Liver (tissue), 9 donors: ENCODE results near the gene R3HDM1. TPM values are rescaled to one million over a fixed set of nuclear protein-coding genes. Genes with fewer than 3 reads are reported as not detected.
"Not testable (repeated sequence)": the region's sequence is repeated elsewhere in the genome, so short reads cannot be mapped to it uniquely, and the experiment has no call there.

ENCODE experiments used
- DNase-seq: peaks from one replicate; pipeline ENCODE4 v3.0.0-alpha.2; 2017; ENCODE audit warnings: low spot score
- H3K27ac ChIP-seq, 2 donors: one replicate each; pipeline ENCODE4 v1.7.0; 2013; ENCODE audit warnings: inconsistent platforms in 2 of 2, low read length in 2 of 2, control low read depth in 1 of 2, low read depth in 1 of 2, mild to moderate bottlenecking in 1 of 2
- H3K27me3 ChIP-seq, 4 donors: one replicate each; pipeline versions ENCODE4 v1.6.1 to v1.7.0; 2013; ENCODE audit warnings: low read length in 3 of 4, inconsistent platforms in 1 of 4, mild to moderate bottlenecking in 1 of 4, moderate library complexity in 1 of 4; ENCODE audit not compliant: control insufficient read depth in 4 of 4, insufficient read depth in 4 of 4
- H3K36me3 ChIP-seq, 4 donors: one replicate each; pipeline versions ENCODE4 v1.6.1 to v1.7.0; 2013; ENCODE audit warnings: low read length in 3 of 4, mild to moderate bottlenecking in 3 of 4, low read depth in 1 of 4, moderate library complexity in 1 of 4; ENCODE audit not compliant: control insufficient read depth in 4 of 4, insufficient read depth in 3 of 4
- H3K4me1 ChIP-seq, 4 donors: one replicate each; pipeline versions ENCODE4 v1.6.1 to v1.7.0; 2013; ENCODE audit warnings: low read length in 3 of 4, mild to moderate bottlenecking in 3 of 4, moderate library complexity in 1 of 4; ENCODE audit not compliant: control insufficient read depth in 4 of 4, insufficient read depth in 4 of 4
- H3K4me3 ChIP-seq, 3 donors: one replicate each; pipeline versions ENCODE4 v1.6.1 to v1.7.0; 2013; ENCODE audit warnings: low read length in 3 of 3, control low read depth in 1 of 3, low read depth in 1 of 3, mild to moderate bottlenecking in 1 of 3
- H3K9ac ChIP-seq, 2 donors: one replicate each; pipeline ENCODE4 v1.7.0; 2013; ENCODE audit warnings: low read length in 2 of 2, mild to moderate bottlenecking in 2 of 2, moderate library complexity in 2 of 2, control low read depth in 1 of 2, low read depth in 1 of 2
- H3K9me3 ChIP-seq, 4 donors: one replicate each; pipeline versions ENCODE4 v1.6.1 to v1.7.0; 2013; ENCODE audit warnings: low read length in 3 of 4; ENCODE audit not compliant: control insufficient read depth in 4 of 4
- ATF3 ChIP-seq: IDR thresholded peaks from 2 replicates; pipeline ENCODE4 v1.6.1; 2016; ENCODE audit warnings: antibody characterized with exemption
- EGR1 ChIP-seq, 2 donors: IDR thresholded peaks; 2 replicates each; pipeline ENCODE4 v1.6.1; 2016 to 2018; ENCODE audit warnings: antibody characterized with exemption in 2 of 2, low read depth in 2 of 2
- FOXA1 ChIP-seq: IDR thresholded peaks from 2 replicates; pipeline ENCODE4 v1.6.1; 2016; ENCODE audit warnings: antibody characterized with exemption
- FOXA2 ChIP-seq: IDR thresholded peaks from 2 replicates; pipeline ENCODE4 v1.6.1; 2016; ENCODE audit warnings: antibody characterized with exemption
- GABPA ChIP-seq, 2 donors: IDR thresholded peaks in 1 of 2; conservative IDR thresholded peaks in 1 of 2; 2 replicates each; pipeline ENCODE4 v1.6.1; 2016; ENCODE audit warnings: antibody characterized with exemption in 2 of 2, mild to moderate bottlenecking in 1 of 2, moderate library complexity in 1 of 2
- HNF4A ChIP-seq, 2 donors: conservative IDR thresholded peaks; 2 replicates each; pipeline ENCODE4 v1.6.1; 2016; ENCODE audit warnings: antibody characterized with exemption in 2 of 2, mild to moderate bottlenecking in 2 of 2
- JUND ChIP-seq, 2 donors: IDR thresholded peaks; 2 replicates each; pipeline ENCODE4 v1.6.1; 2016; ENCODE audit warnings: antibody characterized with exemption in 2 of 2
- RAD21 ChIP-seq, 2 donors: IDR thresholded peaks; 2 replicates each; pipeline ENCODE4 v1.6.1; 2016; ENCODE audit warnings: antibody characterized with exemption in 2 of 2, mild to moderate bottlenecking in 2 of 2
- RXRA ChIP-seq, 2 donors: IDR thresholded peaks; 2 replicates each; pipeline ENCODE4 v1.6.1; 2017 to 2018; ENCODE audit warnings: antibody characterized with exemption in 2 of 2, mild to moderate bottlenecking in 1 of 2
- SP1 ChIP-seq: IDR thresholded peaks from 2 replicates; pipeline ENCODE4 v1.6.1; 2018; ENCODE audit warnings: antibody characterized with exemption, mild to moderate bottlenecking
- TAF1 ChIP-seq: conservative IDR thresholded peaks from 2 replicates; pipeline ENCODE4 v1.6.1; 2016; ENCODE audit warnings: antibody characterized with exemption, mild to moderate bottlenecking
- YY1 ChIP-seq: IDR thresholded peaks from 2 replicates; pipeline ENCODE4 v1.6.1; 2016; ENCODE audit warnings: antibody characterized with exemption, mild to moderate bottlenecking
- ZBTB33 ChIP-seq: IDR thresholded peaks from 2 replicates; pipeline ENCODE4 v1.6.1; 2016; ENCODE audit warnings: antibody characterized with exemption
- WGBS: extraction: QIAGEN DNeasy Blood & Tissue Kit; methylation state at CpG from one replicate; pipeline ENCODE4 v1.1.7; 2013; 5-methylcytosine and 5-hydroxymethylcytosine counted together
- polyA plus RNA-seq, 2 donors: library from polyadenylated mRNA; stranded (reverse) in 1 of 2; unstranded in 1 of 2; fragments of 200-250 nt in 1 of 2; fragments of >200 nt in 1 of 2; fragmentation: Nextera tagmentation in 1 of 2; extraction: Ambion mirVana in 1 of 2; gene quantifications; one replicate each; pipeline versions ENCODE4 v1.2.1 to v1.2.3, GENCODE V29; 2013 to 2015
- total RNA-seq, 2 donors: library from RNA; depleted of rRNA; stranded (reverse); fragments of >200 nt; gene quantifications; one replicate each; pipeline ENCODE4 v1.2.3, GENCODE V29; 2014
- TF ChIP-seq, protein P1 (sequence below): IDR thresholded peaks from 2 replicates; pipeline ENCODE4 v1.6.1; 2016; ENCODE audit warnings: antibody characterized with exemption, mild to moderate bottlenecking
- TF ChIP-seq, protein P2 (sequence below): IDR thresholded peaks from 2 replicates; pipeline ENCODE4 v1.6.1; 2016; ENCODE audit warnings: antibody characterized with exemption
- TF ChIP-seq, protein P3 (sequence below): fragments of 150-350 bp; IDR thresholded peaks from 2 replicates; pipeline ENCODE4 v1.5.1; 2017; ENCODE audit warnings: improper control_type of control experiment, low read depth, low read length; ENCODE audit not compliant: missing input control
- donor health status: healthy.
- donor health status: healthy.
- donor health status: healthy.
- donor health status: healthy.
- donor health status: healthy.

The R3HDM1 gene
- total and polyA plus RNA-seq, 4 donors: 6.0 to 10.0 (median 8.8) TPM

- TF ChIP-seq ZBTB33 (no peak), RAD21 (IDR thresholded peaks at IDR 0.05) (no peak), HNF4A (conservative IDR thresholded peaks at IDR 0.05) (no peak)
Observed at GRCh38 chr2:135494917-135495316, 36.4 kb upstream of the R3HDM1 start (continued).

GRCh38 chr2:135498588-135498987, 32.7 kb upstream of the R3HDM1 start:
- not testable (repeated sequence) for H3K4me3 ChIP-seq, H3K36me3 ChIP-seq, DNase-seq, H3K4me1 ChIP-seq, H3K27me3 ChIP-seq, H3K9me3 ChIP-seq, H3K27ac ChIP-seq, H3K9ac ChIP-seq
- 99% methylated on average over 7 of the region's 7 CpGs for WGBS

DNA sequence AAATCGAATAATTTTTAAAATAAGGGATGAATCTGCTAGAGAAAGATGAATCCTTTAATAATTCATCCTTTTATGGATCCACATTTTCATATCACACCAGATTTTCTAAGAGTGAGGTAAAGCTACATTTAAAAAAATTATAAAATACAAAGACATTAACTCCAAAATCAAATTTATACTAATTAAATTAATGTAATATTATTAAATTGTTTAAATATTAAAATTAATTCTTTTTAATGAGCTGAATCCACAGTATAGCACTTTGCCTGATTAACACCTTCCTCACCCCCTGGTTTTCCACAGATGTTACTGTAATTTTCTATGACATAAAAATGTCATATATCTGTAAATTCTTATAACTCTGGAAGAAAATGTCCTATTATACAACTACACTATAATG, 26.5 kb upstream of the R3HDM1 start:
- TF ChIP-seq ATF3 (no peak), RXRA (IDR thresholded peaks at IDR 0.05) (no peak), ZBTB33 (no peak), FOXA2 (no peak), GABPA (IDR thresholded peaks at IDR 0.05 in 1 of 2, conservative IDR thresholded peaks at IDR 0.05 in 1 of 2) (no peak), YY1 (no peak), SP1 (no peak), EGR1 (IDR thresholded peaks at IDR 0.05; ENCODE audit: low read depth in 2 of 2) (no peak), FOXA1 (no peak), TAF1 (no peak), HNF4A (conservative IDR thresholded peaks at IDR 0.05) (no peak), JUND (IDR thresholded peaks at IDR 0.05) (no peak)
- TF ChIP-seq, protein P1, sequence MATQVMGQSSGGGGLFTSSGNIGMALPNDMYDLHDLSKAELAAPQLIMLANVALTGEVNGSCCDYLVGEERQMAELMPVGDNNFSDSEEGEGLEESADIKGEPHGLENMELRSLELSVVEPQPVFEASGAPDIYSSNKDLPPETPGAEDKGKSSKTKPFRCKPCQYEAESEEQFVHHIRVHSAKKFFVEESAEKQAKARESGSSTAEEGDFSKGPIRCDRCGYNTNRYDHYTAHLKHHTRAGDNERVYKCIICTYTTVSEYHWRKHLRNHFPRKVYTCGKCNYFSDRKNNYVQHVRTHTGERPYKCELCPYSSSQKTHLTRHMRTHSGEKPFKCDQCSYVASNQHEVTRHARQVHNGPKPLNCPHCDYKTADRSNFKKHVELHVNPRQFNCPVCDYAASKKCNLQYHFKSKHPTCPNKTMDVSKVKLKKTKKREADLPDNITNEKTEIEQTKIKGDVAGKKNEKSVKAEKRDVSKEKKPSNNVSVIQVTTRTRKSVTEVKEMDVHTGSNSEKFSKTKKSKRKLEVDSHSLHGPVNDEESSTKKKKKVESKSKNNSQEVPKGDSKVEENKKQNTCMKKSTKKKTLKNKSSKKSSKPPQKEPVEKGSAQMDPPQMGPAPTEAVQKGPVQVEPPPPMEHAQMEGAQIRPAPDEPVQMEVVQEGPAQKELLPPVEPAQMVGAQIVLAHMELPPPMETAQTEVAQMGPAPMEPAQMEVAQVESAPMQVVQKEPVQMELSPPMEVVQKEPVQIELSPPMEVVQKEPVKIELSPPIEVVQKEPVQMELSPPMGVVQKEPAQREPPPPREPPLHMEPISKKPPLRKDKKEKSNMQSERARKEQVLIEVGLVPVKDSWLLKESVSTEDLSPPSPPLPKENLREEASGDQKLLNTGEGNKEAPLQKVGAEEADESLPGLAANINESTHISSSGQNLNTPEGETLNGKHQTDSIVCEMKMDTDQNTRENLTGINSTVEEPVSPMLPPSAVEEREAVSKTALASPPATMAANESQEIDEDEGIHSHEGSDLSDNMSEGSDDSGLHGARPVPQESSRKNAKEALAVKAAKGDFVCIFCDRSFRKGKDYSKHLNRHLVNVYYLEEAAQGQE: no peak
- TF ChIP-seq, protein P2, sequence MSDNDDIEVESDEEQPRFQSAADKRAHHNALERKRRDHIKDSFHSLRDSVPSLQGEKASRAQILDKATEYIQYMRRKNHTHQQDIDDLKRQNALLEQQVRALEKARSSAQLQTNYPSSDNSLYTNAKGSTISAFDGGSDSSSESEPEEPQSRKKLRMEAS: no peak
- TF ChIP-seq, protein P3, sequence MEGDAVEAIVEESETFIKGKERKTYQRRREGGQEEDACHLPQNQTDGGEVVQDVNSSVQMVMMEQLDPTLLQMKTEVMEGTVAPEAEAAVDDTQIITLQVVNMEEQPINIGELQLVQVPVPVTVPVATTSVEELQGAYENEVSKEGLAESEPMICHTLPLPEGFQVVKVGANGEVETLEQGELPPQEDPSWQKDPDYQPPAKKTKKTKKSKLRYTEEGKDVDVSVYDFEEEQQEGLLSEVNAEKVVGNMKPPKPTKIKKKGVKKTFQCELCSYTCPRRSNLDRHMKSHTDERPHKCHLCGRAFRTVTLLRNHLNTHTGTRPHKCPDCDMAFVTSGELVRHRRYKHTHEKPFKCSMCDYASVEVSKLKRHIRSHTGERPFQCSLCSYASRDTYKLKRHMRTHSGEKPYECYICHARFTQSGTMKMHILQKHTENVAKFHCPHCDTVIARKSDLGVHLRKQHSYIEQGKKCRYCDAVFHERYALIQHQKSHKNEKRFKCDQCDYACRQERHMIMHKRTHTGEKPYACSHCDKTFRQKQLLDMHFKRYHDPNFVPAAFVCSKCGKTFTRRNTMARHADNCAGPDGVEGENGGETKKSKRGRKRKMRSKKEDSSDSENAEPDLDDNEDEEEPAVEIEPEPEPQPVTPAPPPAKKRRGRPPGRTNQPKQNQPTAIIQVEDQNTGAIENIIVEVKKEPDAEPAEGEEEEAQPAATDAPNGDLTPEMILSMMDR: no peak
- Histone ChIP-seq H3K27ac (no peak overlapping the region), H3K36me3 (no peaks in the 10 kb centered on the region), H3K4me1 (no peaks in the 10 kb centered on the region), H3K9ac (no peak overlapping the region), H3K9me3 (no peaks in the 10 kb centered on the region), H3K27me3 (no peaks in the 10 kb centered on the region), H3K4me3 (no peak overlapping the region)
- DNase-seq: no peak
- 92% methylated on average over 1 of the region's 1 CpG for WGBS
